GM21423 (cell line): ENCODE measurements around the gene TFEC.
"Not testable (repeated sequence)": the region's sequence is repeated elsewhere in the genome, so short reads cannot be mapped to it uniquely, and the experiment has no call there.

Experiments used
- ATAC-seq: cut with Tn5 transposase; IDR thresholded peaks from one replicate; pipeline ENCODE4 v1.9.1; 2021; ENCODE audit warnings: mild to moderate bottlenecking, moderate library complexity; ENCODE audit not compliant: unreplicated experiment

Gene TFEC

GRCh38 chr7:115932880-115933279, 97.7 kb downstream of the TFEC start:
- no peak for ATAC-seq

- not testable (repeated sequence) for ATAC-seq
Observed at GRCh38 chr7:115930184-115930583, 100.4 kb downstream of the TFEC start.

GRCh38 chr7:115929736-115930135, 100.8 kb downstream of the TFEC start:
- not testable (repeated sequence) for ATAC-seq

- no peak for ATAC-seq
Observed at GRCh38 chr7:115924411-115924810, 106.2 kb downstream of the TFEC start.

GRCh38 chr7:115920367-115920766, 110.2 kb downstream of the TFEC start:
- ATAC-seq: no peak

GRCh38 chr7:115914951-115915350, 115.6 kb downstream of the TFEC start:
- no peak for ATAC-seq

- ATAC-seq: no peak
Observed at GRCh38 chr7:115911465-115911864, 119.1 kb downstream of the TFEC start.

GRCh38 chr7:115910541-115911164, 119.9 kb downstream of the TFEC start:
- peak; percentile 62 for ATAC-seq

- ATAC-seq: no peak
Observed at GRCh38 chr7:115906731-115907130, 123.8 kb downstream of the TFEC start.

GRCh38 chr7:115889669-115889984, 140.9 kb downstream of the TFEC start:
- ATAC-seq: no peak

GRCh38 chr7:115888981-115889668, 141.4 kb downstream of the TFEC start:
- no peak for ATAC-seq

GRCh38 chr7:115885550-115885949, 145.0 kb downstream of the TFEC start:
- ATAC-seq: no peak
